Esophagus muscularis mucosa (tissue), 4 donors: ENCODE data around the gene JAKMIP1. TPM values are rescaled to one million over a fixed set of nuclear protein-coding genes. Genes with fewer than 3 reads are reported as not detected.

Experiments
- DNase-seq: peaks from one replicate; pipeline ENCODE4 v3.0.0-alpha.2; 2017; ENCODE audit errors: extremely low spot score
- H3K27ac ChIP-seq, 4 donors: fragments of 200-600 bp; sonication (generic); replicated peaks in 1 of 4; 1 replicate in 3 of 4; 2 replicates in 1 of 4; pipeline ENCODE4 v1.5.1; 2016 to 2019; ENCODE audit warnings: mild to moderate bottlenecking in 1 of 4
- H3K27me3 ChIP-seq, 4 donors: fragments of 200-600 bp; sonication (generic); one replicate each; pipeline versions ENCODE4 v1.5.1 to v1.6.0; 2016 to 2019
- H3K36me3 ChIP-seq, 4 donors: fragments of 200-600 bp; sonication (generic); one replicate each; pipeline ENCODE4 v1.5.1; 2016 to 2019
- H3K4me1 ChIP-seq, 4 donors: fragments of 200-600 bp; sonication (generic); one replicate each; pipeline ENCODE4 v1.5.1; 2016 to 2019
- H3K4me3 ChIP-seq, 4 donors: fragments of 200-600 bp; sonication (generic); 1 replicate in 2 of 4; 2 replicates in 2 of 4; pipeline ENCODE4 v1.5.1; 2016 to 2019; ENCODE audit warnings: mild to moderate bottlenecking in 4 of 4, moderate library complexity in 1 of 4
- H3K9me3 ChIP-seq, 4 donors: fragments of 200-600 bp; sonication (generic); 1 replicate in 3 of 4; 2 replicates in 1 of 4; pipeline ENCODE4 v1.5.1; 2016 to 2019
- EP300 ChIP-seq: sonication (generic); formaldehyde crosslinking; IDR thresholded peaks from one replicate; pipeline ENCODE4 v1.6.1; 2017; ENCODE audit warnings: antibody characterized with exemption
- POLR2A ChIP-seq: fragments of 450-650 bp; IDR thresholded peaks from one replicate; pipeline ENCODE4 v1.6.1; 2017; ENCODE audit warnings: antibody characterized with exemption, moderate library complexity, mild to moderate bottlenecking, low read depth
- POLR2AphosphoS5 ChIP-seq, 2 donors: sonication (generic); formaldehyde crosslinking; IDR thresholded peaks; one replicate each; pipeline ENCODE4 v1.6.1; 2017; ENCODE audit warnings: antibody characterized with exemption in 2 of 2
- WGBS: methylation state at CpG from one replicate; pipeline ENCODE4 v1.1.5; 2018; 5-methylcytosine and 5-hydroxymethylcytosine counted together
- intact Hi-C: fragments of 100-400 bp; cut with DNase I; formaldehyde crosslinking; loops from one replicate; pipeline ENCODE4 v1.15.1; 2023
- total RNA-seq, 4 donors: library from RNA; depleted of rRNA; stranded (reverse); fragments of >200 nt; gene quantifications; one replicate each; pipeline versions ENCODE4 v1.1.0 to v1.2.1, GENCODE V29; 2016
- TF ChIP-seq, protein P1 (sequence below), 3 experiments: fragments of 200-600 bp in 2 of 3; fragments of 450-650 bp in 1 of 3; sonication (generic) in 2 of 3; IDR thresholded peaks; one replicate each; pipeline ENCODE4 v1.5.1; 2017 to 2019; ENCODE audit warnings: antibody characterized with exemption in 3 of 3, mild to moderate bottlenecking in 2 of 3, moderate library complexity in 1 of 3

JAKMIP1 gene
- total RNA-seq, 4 donors from 2014 or later = 0.57 to 2.8 (median 0.91) TPM

DNA sequence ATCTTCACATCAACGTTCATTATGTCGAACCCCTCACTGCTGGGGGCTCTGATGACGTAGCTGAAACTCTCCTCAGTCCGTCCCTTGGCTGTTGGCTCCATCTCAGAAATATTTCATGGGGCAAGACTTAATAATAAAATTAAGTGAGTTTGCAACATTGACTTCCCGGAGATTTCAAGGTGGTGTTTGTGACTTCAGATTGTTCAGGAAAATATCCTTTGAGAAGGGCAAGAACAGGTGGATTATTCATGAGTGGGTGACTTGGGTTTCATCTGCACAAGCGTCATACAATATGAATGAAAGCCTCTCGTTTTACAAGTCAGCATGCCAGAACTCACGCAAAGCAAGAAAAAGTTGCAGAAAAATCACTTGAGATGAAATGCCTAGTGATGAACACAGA, 182.0 kb downstream of the JAKMIP1 start, which contains the start of gene C4orf50:
Gene C4orf50 (minus strand): TSS at position 101 of the 400 bp plus-strand sequence.
- no peaks in the 10 kb centered on the region for H3K4me1 ChIP-seq
- H3K4me3 ChIP-seq = no peak within 1 kb of the TSS
- no peak within 1 kb of the TSS for H3K27ac ChIP-seq
- no peak for DNase-seq
- peaks cover 0 to 52% (median 0%) of the 10 kb centered on the region in 4 donors for H3K27me3 ChIP-seq
- WGBS = 73% methylated on average over 8 of the region's 8 CpGs
- H3K9me3 ChIP-seq = no peaks in the 10 kb centered on the region
- intact Hi-C loops = no loop called here
- TF ChIP-seq, protein P1, sequence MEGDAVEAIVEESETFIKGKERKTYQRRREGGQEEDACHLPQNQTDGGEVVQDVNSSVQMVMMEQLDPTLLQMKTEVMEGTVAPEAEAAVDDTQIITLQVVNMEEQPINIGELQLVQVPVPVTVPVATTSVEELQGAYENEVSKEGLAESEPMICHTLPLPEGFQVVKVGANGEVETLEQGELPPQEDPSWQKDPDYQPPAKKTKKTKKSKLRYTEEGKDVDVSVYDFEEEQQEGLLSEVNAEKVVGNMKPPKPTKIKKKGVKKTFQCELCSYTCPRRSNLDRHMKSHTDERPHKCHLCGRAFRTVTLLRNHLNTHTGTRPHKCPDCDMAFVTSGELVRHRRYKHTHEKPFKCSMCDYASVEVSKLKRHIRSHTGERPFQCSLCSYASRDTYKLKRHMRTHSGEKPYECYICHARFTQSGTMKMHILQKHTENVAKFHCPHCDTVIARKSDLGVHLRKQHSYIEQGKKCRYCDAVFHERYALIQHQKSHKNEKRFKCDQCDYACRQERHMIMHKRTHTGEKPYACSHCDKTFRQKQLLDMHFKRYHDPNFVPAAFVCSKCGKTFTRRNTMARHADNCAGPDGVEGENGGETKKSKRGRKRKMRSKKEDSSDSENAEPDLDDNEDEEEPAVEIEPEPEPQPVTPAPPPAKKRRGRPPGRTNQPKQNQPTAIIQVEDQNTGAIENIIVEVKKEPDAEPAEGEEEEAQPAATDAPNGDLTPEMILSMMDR (IDR thresholded peaks at IDR 0.05) = no peak
- no peak for TF ChIP-seq POLR2AphosphoS5 (IDR thresholded peaks at IDR 0.05)
- TF ChIP-seq EP300 = no peak
- no peaks in the 10 kb centered on the region for H3K36me3 ChIP-seq

DNA sequence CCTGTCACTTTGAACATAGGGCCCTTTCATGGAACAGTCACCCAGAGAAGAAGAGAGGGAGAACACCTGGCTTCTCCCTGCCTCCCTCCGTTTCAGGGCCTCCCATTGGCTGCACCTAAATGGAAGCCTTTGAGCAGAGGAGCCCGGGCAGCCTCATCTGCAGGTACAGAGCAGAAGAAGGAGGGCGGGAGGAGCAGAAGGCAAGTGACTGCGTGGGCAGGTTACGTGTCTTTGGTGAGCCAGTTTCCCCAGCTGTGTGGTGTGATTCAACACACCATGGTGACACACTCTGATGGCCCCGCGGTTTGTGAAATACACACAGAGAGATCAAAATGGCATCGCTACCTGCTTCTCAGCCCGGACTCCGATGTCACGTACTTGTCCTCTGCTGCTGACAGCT, 182.5 kb downstream of the JAKMIP1 start:
- no peak for DNase-seq
- H3K4me1 ChIP-seq = no peaks in the 10 kb centered on the region
- no peaks in the 10 kb centered on the region for H3K36me3 ChIP-seq
- 67% methylated on average over 5 of the region's 11 CpGs for whole genome bisulfite sequencing
- no peak overlapping the region for H3K27ac ChIP-seq
- TF ChIP-seq, protein P1 (IDR thresholded peaks at IDR 0.05) = no peak
- TF ChIP-seq POLR2AphosphoS5 (IDR thresholded peaks at IDR 0.05) = no peak
- TF ChIP-seq POLR2A = no peak
- no peak for TF ChIP-seq EP300
- intact Hi-C loops = no loop called here
- no peaks in the 10 kb centered on the region for H3K9me3 ChIP-seq
- no peak overlapping the region for H3K4me3 ChIP-seq
- peaks cover 0 to 55% (median 0%) of the 10 kb centered on the region in 4 donors for H3K27me3 ChIP-seq

DNA sequence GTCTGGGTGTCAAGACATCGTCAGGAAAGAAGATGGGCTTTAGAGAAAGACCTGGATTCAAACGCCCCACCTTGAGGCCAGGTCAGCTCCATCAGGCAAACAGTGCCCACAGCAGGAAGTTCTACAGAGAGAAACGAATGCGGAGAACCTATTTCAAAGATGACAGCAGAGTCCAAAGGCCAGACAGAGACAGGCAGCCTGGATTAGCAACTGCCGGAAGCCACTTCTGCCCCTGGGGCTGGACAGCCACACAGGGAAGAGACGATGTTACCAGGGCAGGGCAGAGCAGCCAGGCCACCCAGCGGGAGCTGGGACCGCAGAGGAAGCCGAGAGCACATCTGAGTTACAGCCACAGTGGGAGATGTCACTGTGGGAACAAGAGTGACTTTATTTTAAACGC, 183.3 kb downstream of the JAKMIP1 start:
- H3K27ac ChIP-seq = no peak overlapping the region
- H3K4me3 ChIP-seq = no peak overlapping the region
- H3K27me3 ChIP-seq = peaks cover 0 to 53% (median 0%) of the 10 kb centered on the region in 4 donors
- TF ChIP-seq POLR2A (no peak), POLR2AphosphoS5 (IDR thresholded peaks at IDR 0.05) (no peak), EP300 (no peak)
- TF ChIP-seq, protein P1 (IDR thresholded peaks at IDR 0.05) = no peak
- 74% methylated on average over 10 of the region's 10 CpGs for WGBS
- intact Hi-C loops = no loop called here
- no peaks in the 10 kb centered on the region for H3K9me3 ChIP-seq
- no peak for DNase-seq
- H3K4me1 ChIP-seq = peaks cover 0 to 2% (median 0%) of the 10 kb centered on the region in 4 donors
- no peaks in the 10 kb centered on the region for H3K36me3 ChIP-seq

DNA sequence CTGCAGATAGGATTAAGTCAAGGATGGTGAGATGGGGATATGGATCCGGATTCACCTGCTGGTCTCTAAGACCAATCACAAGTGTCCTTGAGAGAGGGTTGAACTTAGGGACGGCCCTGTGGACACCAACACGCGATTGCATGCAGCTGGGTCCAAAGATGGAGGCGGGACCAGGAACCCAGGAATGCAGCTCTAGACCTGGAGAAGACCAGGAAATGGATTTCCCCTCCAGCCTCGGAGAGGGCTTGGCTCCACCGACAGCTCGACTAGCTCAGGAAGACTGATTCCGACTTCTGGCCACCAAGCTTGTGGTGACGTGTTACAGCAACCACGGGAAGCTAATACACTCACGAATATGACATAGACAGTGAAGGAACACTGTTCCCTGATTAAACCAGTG, 186.8 kb downstream of the JAKMIP1 start:
- TF ChIP-seq EP300 (no peak), POLR2AphosphoS5 (IDR thresholded peaks at IDR 0.05) (no peak), POLR2A (no peak)
- TF ChIP-seq, protein P1 (IDR thresholded peaks at IDR 0.05) = no peak
- H3K27me3 ChIP-seq = peaks cover 0 to 49% (median 5%) of the 10 kb centered on the region in 4 donors
- no peak overlapping the region for H3K27ac ChIP-seq
- H3K4me3 ChIP-seq = no peak overlapping the region
- H3K4me1 ChIP-seq = peaks cover 3 to 11% (median 6%) of the 10 kb centered on the region in 4 donors
- intact Hi-C loops = no loop called here
- no peaks in the 10 kb centered on the region for H3K9me3 ChIP-seq
- H3K36me3 ChIP-seq = no peaks in the 10 kb centered on the region
- DNase-seq = no peak
- 90% methylated on average over 12 of the region's 12 CpGs for WGBS

DNA sequence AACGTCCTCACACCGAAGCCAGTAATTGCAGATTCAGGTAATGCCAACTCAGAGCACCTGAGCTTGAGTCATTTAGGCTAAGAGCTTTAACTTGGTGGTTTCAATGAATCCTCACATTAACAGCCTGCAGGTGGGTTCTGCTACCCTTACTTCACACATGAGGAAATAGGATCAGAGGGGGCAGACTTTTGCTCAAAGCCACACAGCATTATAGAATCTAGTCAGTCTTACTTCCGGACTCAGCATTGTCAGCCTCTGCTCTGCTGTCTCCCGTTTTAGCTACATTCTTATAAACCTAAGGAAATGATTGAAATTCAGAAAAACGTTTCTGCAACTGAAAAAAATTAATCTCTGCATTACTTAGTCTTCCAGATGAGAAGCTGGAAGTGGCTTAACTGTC, 188.1 kb downstream of the JAKMIP1 start:
- H3K9me3 ChIP-seq = no peaks in the 10 kb centered on the region

More for the DNA sequence above, 188.1 kb downstream of the JAKMIP1 start:
- no peaks in the 10 kb centered on the region for H3K36me3 ChIP-seq
- H3K4me3 ChIP-seq = no peak overlapping the region
- no peak overlapping the region for H3K27ac ChIP-seq
- H3K27me3 ChIP-seq = peaks cover 0 to 57% (median 5%) of the 10 kb centered on the region in 4 donors
- 65% methylated on average over 5 of the region's 5 CpGs for WGBS
- peaks cover 3 to 12% (median 9%) of the 10 kb centered on the region in 4 donors for H3K4me1 ChIP-seq
- no peak for DNase-seq
- TF ChIP-seq POLR2AphosphoS5 (IDR thresholded peaks at IDR 0.05) = no peak
- TF ChIP-seq, protein P1 (IDR thresholded peaks at IDR 0.05) = no peak
- TF ChIP-seq EP300 = no peak
- TF ChIP-seq POLR2A = no peak
- intact Hi-C loops = no loop called here
